ENCODE data around the gene PAK3.

PAK3 gene

GRCh38 chrX:111180750-111181240 is 84.8 kb downstream of the PAK3 start:
- TF ChIP-seq FOXP2 (optimal IDR thresholded peaks at IDR 0.05; ENCODE audit: borderline replicate concordance, extremely low read depth, extremely low read length, insufficient read depth) (no peak), SIN3A (IDR thresholded peaks at IDR 0.05; ENCODE audit: borderline replicate concordance, insufficient read depth, low read length) (no peak), TAF1 (IDR thresholded peaks at IDR 0.05; ENCODE audit: borderline replicate concordance, insufficient read depth, low read length) (no peak), POLR2AphosphoS5 (IDR thresholded peaks at IDR 0.05; ENCODE audit: low read depth, low read length) (no peak)
- TF ChIP-seq, protein P1, sequence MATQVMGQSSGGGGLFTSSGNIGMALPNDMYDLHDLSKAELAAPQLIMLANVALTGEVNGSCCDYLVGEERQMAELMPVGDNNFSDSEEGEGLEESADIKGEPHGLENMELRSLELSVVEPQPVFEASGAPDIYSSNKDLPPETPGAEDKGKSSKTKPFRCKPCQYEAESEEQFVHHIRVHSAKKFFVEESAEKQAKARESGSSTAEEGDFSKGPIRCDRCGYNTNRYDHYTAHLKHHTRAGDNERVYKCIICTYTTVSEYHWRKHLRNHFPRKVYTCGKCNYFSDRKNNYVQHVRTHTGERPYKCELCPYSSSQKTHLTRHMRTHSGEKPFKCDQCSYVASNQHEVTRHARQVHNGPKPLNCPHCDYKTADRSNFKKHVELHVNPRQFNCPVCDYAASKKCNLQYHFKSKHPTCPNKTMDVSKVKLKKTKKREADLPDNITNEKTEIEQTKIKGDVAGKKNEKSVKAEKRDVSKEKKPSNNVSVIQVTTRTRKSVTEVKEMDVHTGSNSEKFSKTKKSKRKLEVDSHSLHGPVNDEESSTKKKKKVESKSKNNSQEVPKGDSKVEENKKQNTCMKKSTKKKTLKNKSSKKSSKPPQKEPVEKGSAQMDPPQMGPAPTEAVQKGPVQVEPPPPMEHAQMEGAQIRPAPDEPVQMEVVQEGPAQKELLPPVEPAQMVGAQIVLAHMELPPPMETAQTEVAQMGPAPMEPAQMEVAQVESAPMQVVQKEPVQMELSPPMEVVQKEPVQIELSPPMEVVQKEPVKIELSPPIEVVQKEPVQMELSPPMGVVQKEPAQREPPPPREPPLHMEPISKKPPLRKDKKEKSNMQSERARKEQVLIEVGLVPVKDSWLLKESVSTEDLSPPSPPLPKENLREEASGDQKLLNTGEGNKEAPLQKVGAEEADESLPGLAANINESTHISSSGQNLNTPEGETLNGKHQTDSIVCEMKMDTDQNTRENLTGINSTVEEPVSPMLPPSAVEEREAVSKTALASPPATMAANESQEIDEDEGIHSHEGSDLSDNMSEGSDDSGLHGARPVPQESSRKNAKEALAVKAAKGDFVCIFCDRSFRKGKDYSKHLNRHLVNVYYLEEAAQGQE (IDR thresholded peaks at IDR 0.05; ENCODE audit: insufficient read depth in 1 of 2, low read depth in 2 of 2, low read length in 2 of 2): no peak

GRCh38 chrX:111181951-111182350 is 86.0 kb downstream of the PAK3 start:
- TF ChIP-seq TAF1 (IDR thresholded peaks at IDR 0.05; ENCODE audit: borderline replicate concordance, insufficient read depth, low read length) (no peak), SIN3A (IDR thresholded peaks at IDR 0.05; ENCODE audit: borderline replicate concordance, insufficient read depth, low read length) (no peak), FOXP2 (optimal IDR thresholded peaks at IDR 0.05; ENCODE audit: borderline replicate concordance, extremely low read depth, extremely low read length, insufficient read depth) (no peak)

- TF ChIP-seq SIN3A (IDR thresholded peaks at IDR 0.05; ENCODE audit: borderline replicate concordance, insufficient read depth, low read length): no peak
- TF ChIP-seq, protein P1 (IDR thresholded peaks at IDR 0.05; ENCODE audit: insufficient read depth in 1 of 2, low read depth in 2 of 2, low read length in 2 of 2): no peak
- no peak for TF ChIP-seq TAF1 (IDR thresholded peaks at IDR 0.05; ENCODE audit: borderline replicate concordance, insufficient read depth, low read length)
- TF ChIP-seq FOXP2 (optimal IDR thresholded peaks at IDR 0.05; ENCODE audit: borderline replicate concordance, extremely low read depth, extremely low read length, insufficient read depth): no peak
- TF ChIP-seq POLR2AphosphoS5 (IDR thresholded peaks at IDR 0.05; ENCODE audit: low read depth, low read length): no peak
Measured at GRCh38 chrX:111182997-111183396, 87.0 kb downstream of the PAK3 start.

DNA sequence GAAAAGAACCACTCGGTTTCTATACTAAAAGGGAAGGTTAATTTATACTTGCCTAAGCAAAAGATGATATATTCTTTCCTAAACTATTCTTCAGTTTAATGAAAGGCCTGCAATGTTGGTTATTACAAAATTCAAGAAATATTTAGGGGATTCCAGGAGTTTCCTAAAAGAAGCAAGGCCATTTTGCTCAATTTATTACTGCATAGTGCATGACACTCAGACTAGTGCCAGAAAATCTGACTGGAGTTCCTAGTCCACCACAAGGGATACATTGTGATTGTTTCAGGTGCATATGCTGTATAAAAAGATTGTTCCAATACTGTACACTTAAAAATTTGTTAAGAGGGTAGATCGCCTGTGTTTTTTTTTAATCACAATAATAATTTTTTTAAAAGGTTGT is 95.6 kb downstream of the PAK3 start:
- TF ChIP-seq POLR2AphosphoS5 (IDR thresholded peaks at IDR 0.05; ENCODE audit: low read depth, low read length) (no peak), SIN3A (IDR thresholded peaks at IDR 0.05; ENCODE audit: borderline replicate concordance, insufficient read depth, low read length) (no peak), FOXP2 (optimal IDR thresholded peaks at IDR 0.05; ENCODE audit: borderline replicate concordance, extremely low read depth, extremely low read length, insufficient read depth) (no peak), TAF1 (IDR thresholded peaks at IDR 0.05; ENCODE audit: borderline replicate concordance, insufficient read depth, low read length) (no peak)
- TF ChIP-seq, protein P1 (IDR thresholded peaks at IDR 0.05; ENCODE audit: insufficient read depth in 1 of 2, low read depth in 2 of 2, low read length in 2 of 2): no peak

- TF ChIP-seq, protein P1 (IDR thresholded peaks at IDR 0.05; ENCODE audit: insufficient read depth in 1 of 2, low read depth in 2 of 2, low read length in 2 of 2): no peak
- TF ChIP-seq POLR2AphosphoS5 (IDR thresholded peaks at IDR 0.05; ENCODE audit: low read depth, low read length) (no peak), SIN3A (IDR thresholded peaks at IDR 0.05; ENCODE audit: borderline replicate concordance, insufficient read depth, low read length) (no peak)
Measured at GRCh38 chrX:111199505-111199904, 103.5 kb downstream of the PAK3 start.
